Measurements from ENCODE around the gene C13orf46. TPM values are rescaled to one million over a fixed set of nuclear protein-coding genes. Genes with fewer than 3 reads are reported as not detected.

The C13orf46 gene
- total RNA-seq, 1 donor from 2014 or later = 4.8 TPM

DNA sequence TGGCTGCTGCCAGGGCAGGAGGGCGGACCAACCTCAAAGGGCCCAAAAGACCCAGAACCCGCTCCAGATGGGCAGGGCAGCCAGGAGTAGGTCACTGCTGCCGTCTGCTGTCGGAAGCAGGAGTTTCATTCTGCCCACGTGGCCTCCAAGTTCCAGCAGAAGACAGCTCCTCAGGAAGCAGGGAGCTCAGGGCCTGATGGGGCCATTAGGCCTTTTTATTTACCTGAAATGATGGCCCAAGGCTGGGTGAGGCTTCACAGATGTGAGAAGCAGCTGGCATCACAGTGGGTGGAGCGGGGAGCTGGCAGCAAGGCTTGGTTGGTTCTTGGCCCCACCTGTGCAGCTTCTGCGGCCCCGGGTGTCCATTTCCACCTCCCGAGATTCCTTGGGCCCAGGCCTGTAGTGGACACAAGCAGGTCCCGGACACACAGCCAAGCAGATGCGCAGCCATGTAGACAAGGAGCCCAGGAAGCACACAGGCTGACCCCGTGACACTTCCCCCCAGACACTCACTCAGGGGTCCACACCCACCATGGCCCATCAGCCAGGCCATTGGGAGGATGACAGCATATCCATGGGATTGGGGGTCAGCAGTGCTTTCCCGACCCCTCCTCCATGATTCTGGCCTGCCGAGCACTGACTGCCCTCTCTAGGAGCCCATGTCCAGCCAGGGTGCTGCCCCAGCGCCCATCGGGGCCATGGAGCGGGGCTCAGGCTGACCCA is 26.4 kb downstream of the C13orf46 start:
- peak in 1 of 2 donors; percentile 82 for DNase-seq (ENCODE audit: low spot score in 2 of 2)
- intact Hi-C loops (cut with DNase I) = loop anchor here (1.0 kb wide), 1 partner anchor 130 kb away; no protein-coding TSS in a partner anchor
- H3K4me3 ChIP-seq = no peak overlapping the region
- H3K9me3 ChIP-seq = no peaks in the 10 kb centered on the region
- H3K36me3 ChIP-seq = no peaks in the 10 kb centered on the region
- peak overlapping the region in 1 of 2 donors; percentile 31 for H3K27ac ChIP-seq
- no peaks in the 10 kb centered on the region for H3K27me3 ChIP-seq
- TF ChIP-seq, protein P1, sequence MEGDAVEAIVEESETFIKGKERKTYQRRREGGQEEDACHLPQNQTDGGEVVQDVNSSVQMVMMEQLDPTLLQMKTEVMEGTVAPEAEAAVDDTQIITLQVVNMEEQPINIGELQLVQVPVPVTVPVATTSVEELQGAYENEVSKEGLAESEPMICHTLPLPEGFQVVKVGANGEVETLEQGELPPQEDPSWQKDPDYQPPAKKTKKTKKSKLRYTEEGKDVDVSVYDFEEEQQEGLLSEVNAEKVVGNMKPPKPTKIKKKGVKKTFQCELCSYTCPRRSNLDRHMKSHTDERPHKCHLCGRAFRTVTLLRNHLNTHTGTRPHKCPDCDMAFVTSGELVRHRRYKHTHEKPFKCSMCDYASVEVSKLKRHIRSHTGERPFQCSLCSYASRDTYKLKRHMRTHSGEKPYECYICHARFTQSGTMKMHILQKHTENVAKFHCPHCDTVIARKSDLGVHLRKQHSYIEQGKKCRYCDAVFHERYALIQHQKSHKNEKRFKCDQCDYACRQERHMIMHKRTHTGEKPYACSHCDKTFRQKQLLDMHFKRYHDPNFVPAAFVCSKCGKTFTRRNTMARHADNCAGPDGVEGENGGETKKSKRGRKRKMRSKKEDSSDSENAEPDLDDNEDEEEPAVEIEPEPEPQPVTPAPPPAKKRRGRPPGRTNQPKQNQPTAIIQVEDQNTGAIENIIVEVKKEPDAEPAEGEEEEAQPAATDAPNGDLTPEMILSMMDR (IDR thresholded peaks at IDR 0.05) = peak; percentile 83 to 89 (median 87)
- H3K4me1 ChIP-seq = peaks cover 3 to 8% of the 10 kb centered on the region in 2 donors

DNA sequence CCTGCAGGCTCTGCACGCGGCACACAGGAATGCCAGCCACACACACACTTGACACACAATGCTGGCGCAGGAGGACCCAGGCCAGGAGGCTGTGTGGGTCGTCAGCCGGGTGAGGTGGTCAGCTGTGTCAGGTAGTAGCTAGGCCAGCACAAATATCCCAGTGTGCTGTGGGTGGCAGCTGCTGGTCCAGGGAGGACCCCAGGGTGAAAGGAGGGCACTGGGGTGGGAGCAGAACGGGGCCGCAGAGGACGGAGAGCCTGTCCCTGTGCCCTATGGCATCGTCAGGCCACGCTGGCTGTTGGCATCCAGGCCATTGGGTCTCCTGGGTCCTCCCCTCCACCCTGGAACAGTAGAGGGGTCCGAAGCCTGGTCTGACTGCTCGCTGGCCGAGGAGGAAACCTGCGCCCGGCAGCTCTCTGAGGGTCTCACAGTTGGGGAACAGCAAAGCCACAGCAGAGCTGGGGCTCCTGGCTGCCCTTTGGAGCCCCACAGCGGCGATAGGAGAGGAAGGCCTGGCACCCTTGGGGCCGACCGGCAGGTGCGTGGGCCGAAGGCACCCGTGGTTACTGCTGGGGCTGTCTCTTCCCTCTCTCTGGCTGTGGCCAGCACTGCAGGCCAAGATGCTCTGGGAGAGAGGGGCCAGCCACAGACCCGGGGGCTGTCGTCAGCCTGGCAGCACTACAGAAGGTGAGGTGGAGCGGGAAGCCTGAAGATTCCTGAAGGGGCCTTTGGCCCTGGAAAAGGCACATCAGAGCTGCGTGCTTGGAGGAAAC is 27.3 kb downstream of the C13orf46 start:
- no peak for DNase-seq (ENCODE audit: low spot score in 2 of 2)
- H3K27ac ChIP-seq = no peak overlapping the region
- TF ChIP-seq, protein P1 (IDR thresholded peaks at IDR 0.05) = no peak

DNA sequence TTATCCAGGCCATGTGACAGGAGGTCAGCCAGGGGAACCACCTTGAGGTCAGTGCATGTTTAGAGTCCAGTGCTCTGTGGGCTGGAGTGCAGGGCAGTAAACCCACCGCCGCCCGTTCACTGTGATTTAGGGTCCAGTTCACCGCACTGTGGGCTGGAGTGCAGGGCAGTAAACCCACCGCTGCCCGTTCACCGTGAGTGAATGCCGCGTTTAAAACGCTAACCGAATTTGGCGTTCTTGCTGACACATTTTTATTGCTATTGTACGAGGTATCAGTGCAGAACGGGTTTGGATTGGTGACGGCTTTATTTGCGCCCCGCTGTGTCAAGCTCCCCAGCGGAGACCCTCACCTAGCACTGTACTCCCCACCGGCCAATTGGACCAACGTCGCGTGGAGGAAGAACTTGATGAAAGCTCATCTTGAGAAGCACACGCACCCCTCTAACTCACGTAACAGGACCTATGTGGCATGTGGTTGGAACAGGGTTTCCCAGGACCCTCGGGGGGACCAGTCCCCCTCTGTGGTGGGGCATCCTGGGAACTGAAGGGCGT is 27.9 kb downstream of the C13orf46 start:
- no peak for DNase-seq (ENCODE audit: low spot score in 2 of 2)
- Histone ChIP-seq H3K4me3 (no peak overlapping the region), H3K27me3 (no peaks in the 10 kb centered on the region), H3K36me3 (no peaks in the 10 kb centered on the region), H3K4me1 (peaks cover 3 to 8% of the 10 kb centered on the region in 2 donors), H3K27ac (no peak overlapping the region), H3K9me3 (no peaks in the 10 kb centered on the region)
- TF ChIP-seq, protein P1 (IDR thresholded peaks at IDR 0.05) = no peak
- intact Hi-C loops (cut with DNase I) = no loop called here

More for the DNA sequence above, 27.3 kb downstream of the C13orf46 start:
- no peaks in the 10 kb centered on the region for H3K9me3 ChIP-seq
- H3K36me3 ChIP-seq = no peaks in the 10 kb centered on the region
- no peaks in the 10 kb centered on the region for H3K27me3 ChIP-seq
- H3K4me1 ChIP-seq = peaks cover 3 to 8% of the 10 kb centered on the region in 2 donors
- no peak overlapping the region for H3K4me3 ChIP-seq
- intact Hi-C loops (cut with DNase I) = loop anchor here (1.0 kb wide), 1 partner anchor 129 kb away; no protein-coding TSS in a partner anchor

DNA sequence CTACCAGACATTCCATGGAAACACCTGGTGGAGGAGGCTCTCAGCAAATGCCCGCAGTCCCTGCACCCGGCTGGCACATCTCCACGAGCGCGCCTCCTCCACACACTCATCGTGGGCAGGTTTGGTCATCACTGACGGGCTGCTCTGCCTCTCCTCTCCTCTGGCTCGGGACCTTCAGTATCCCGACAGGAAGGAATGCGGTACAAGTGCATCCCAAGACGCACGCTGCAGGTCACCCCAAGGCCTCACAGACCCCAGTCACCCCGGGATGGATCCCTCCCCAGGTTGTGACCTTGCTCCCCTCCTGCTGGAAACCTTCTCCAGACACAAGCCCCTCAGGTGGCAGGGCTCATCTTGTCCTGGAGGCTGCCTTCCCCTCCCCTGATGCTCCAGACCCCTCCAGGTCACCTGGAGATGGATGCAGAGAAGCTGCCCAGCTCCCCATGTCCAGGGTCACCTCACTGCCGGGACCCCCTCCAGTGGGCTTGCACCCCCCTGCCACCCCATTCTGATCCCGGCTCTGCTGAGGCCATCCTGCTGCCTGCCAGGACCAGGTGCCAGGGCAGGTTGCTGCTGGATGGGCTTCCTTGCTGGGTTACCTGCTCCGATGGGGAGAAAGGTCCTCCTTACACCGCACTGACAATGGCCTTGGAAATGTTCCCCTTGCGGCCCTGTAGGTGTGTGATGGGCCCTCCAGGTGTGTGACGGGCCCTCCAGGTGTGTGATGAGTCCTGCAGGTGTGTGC is 29.9 kb downstream of the C13orf46 start:
- Histone ChIP-seq H3K36me3 (no peaks in the 10 kb centered on the region), H3K27ac (no peak overlapping the region), H3K9me3 (no peaks in the 10 kb centered on the region), H3K4me1 (peaks cover 3 to 6% of the 10 kb centered on the region in 2 donors), H3K27me3 (no peaks in the 10 kb centered on the region), H3K4me3 (no peak overlapping the region)
- intact Hi-C loops (cut with DNase I) = no loop called here
- TF ChIP-seq, protein P1 (IDR thresholded peaks at IDR 0.05) = no peak
- no peak for DNase-seq (ENCODE audit: low spot score in 2 of 2)

DNA sequence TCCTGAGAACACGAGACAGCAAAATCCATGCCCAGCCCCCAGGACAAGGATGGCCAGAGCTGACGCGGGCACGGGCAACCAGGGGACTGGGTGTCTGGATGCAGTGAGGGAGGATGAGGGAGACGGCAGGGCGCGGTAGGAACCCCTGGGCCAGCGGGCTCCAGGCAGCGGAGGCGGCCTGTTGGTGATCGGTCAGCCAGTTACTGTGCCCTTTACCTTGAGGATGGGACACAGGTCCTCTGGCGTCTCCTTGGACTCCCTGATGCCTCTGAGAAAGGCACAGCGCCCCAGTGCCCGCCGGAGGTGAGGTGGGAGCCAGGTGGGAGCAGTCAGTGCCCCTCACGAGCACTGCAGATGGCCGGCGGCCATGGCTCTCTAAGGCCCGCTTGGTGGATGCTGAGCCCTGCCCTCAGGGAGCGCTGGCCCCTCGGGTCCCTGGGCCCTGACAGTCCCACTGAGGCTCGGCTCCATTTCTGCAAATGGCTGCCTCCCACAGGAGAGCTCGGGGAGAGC is 31.2 kb downstream of the C13orf46 start:
- DNase-seq (ENCODE audit: low spot score in 2 of 2) = no peak

More for the DNA sequence above, 31.2 kb downstream of the C13orf46 start:
- Histone ChIP-seq H3K4me3 (no peak overlapping the region), H3K4me1 (peaks cover 3 to 6% of the 10 kb centered on the region in 2 donors), H3K36me3 (no peaks in the 10 kb centered on the region), H3K27ac (no peak overlapping the region), H3K9me3 (no peaks in the 10 kb centered on the region), H3K27me3 (no peaks in the 10 kb centered on the region)
- intact Hi-C loops (cut with DNase I) = no loop called here
- TF ChIP-seq, protein P1 (IDR thresholded peaks at IDR 0.05) = no peak
